Measurements from ENCODE around the gene AVPR2. TPM values are rescaled to one million over a fixed set of nuclear protein-coding genes. Genes with fewer than 3 reads are reported as not detected.

AVPR2 gene
- total and polyA plus RNA-seq, 9 of the 15 experiments (the other 6 are each of a cell fraction or from before 2014, with no cell fraction given), result not detected

DNA sequence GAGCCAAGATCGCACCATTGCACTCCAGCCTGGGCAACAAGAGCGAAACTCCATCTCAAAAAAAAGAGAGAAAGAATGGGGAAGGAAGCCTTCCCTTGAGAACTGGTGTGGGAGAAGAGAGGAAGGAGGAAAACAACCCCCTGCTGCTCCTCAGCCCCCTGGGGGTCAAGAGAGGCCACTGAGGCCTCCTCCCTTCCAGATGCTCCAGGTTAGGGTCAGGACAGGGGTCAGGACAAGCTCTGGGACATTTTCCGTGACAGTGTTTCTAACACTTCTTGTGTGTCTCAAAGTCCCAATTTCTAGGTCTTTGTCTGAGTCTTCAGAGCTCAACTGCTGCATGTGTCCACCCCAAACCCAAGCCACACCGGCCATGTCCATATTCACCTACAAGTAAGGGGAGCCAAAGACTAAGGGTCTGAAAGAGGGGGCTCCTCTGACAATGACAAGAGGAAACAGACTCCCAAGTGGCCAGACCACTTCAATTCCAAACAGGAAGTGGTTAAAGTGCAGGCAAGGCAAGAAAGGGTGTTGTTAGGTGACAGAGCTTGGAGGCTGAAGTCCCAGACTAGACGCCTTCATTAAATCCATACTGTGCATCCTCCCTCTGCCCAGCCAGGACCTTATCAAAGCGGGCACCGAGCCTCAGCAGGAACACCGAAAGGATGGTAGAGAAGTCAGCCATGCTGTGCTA is 26.8 kb upstream of the AVPR2 start:
- Histone ChIP-seq H3K9me3 (replicated peaks; ENCODE audit: control insufficient read depth, insufficient read depth, low read depth, low read length) (no peaks in the 10 kb centered on the region), H3K27ac (ENCODE audit: extremely low read depth, low read depth, low read length) (no peak overlapping the region; the same call in 2 of the 3 replicates), H3K9ac (ENCODE audit: insufficient read depth in 1 of 2, low read depth in 2 of 2, low read length in 2 of 2) (no peak overlapping the region), H3K9me1 (ENCODE audit: control insufficient read depth, insufficient read depth, low read length) (no peaks in the 10 kb centered on the region), H3K4me3 (no peak overlapping the region), H2AFZ (ENCODE audit: low read depth, low read length) (no peak overlapping the region), H3K79me2 (ENCODE audit: control insufficient read depth, insufficient read depth, low read length) (no peaks in the 10 kb centered on the region), H3K4me1 (replicated peaks in 1 of 2; ENCODE audit: control insufficient read depth in 2 of 2, insufficient read depth in 2 of 2, low read length in 2 of 2) (peaks cover 0 to 24% of the 10 kb centered on the region in 2 experiments; a peak in 3 of 5 replicates), H3K27me3 (ENCODE audit: control insufficient read depth in 2 of 2, insufficient read depth in 2 of 2, low read length in 2 of 2) (peaks cover 0 to 36% of the 10 kb centered on the region in 2 experiments; a peak in 2 of 5 replicates), H3K4me2 (ENCODE audit: insufficient read depth, low read length) (no peak overlapping the region), H3K36me3 (ENCODE audit: control insufficient read depth, insufficient read depth, low read length) (no peaks in the 10 kb centered on the region), H4K20me1 (replicated peaks; ENCODE audit: control insufficient read depth, insufficient read depth, low read length) (0 out of 2 replicates have a peak, but pooled peaks cover 8% of the 10 kb centered on the region)
- ChIA-PET CTCF (ENCODE audit: low intra/inter-chr PET ratio) (no interaction called here), POLR2A (no interaction called here)
- intact Hi-C loops (cut with micrococcal nuclease), result no loop called here
- in situ Hi-C loops (cut with MboI), result no loop called here
- no peak for DNase-seq (ENCODE audit: extremely low read depth in 1 of 4, low spot score in 3 of 4)
- WGBS (ENCODE audit: insufficient coverage, low coverage, missing lambda C conversion rate), result 15% methylated on average over 8 of the region's 8 CpGs
- ATAC-seq, result no peak
- BruUV-seq (replicated peaks), result no TSS peak
- FAIRE-seq, result no peak
- no peak for TF ChIP-seq BRD4 (IDR thresholded peaks at IDR 0.05)
- TF ChIP-seq, protein P1, sequence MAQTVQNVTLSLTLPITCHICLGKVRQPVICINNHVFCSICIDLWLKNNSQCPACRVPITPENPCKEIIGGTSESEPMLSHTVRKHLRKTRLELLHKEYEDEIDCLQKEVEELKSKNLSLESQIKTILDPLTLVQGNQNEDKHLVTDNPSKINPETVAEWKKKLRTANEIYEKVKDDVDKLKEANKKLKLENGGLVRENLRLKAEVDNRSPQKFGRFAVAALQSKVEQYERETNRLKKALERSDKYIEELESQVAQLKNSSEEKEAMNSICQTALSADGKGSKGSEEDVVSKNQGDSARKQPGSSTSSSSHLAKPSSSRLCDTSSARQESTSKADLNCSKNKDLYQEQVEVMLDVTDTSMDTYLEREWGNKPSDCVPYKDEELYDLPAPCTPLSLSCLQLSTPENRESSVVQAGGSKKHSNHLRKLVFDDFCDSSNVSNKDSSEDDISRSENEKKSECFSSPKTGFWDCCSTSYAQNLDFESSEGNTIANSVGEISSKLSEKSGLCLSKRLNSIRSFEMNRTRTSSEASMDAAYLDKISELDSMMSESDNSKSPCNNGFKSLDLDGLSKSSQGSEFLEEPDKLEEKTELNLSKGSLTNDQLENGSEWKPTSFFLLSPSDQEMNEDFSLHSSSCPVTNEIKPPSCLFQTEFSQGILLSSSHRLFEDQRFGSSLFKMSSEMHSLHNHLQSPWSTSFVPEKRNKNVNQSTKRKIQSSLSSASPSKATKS (CRISPR knock-in tag; IDR thresholded peaks at IDR 0.05), result no peak
- no peak for TF ChIP-seq SMC3 (conservative IDR thresholded peaks at IDR 0.05; ENCODE audit: insufficient read depth, low read depth, low read length)
- TF ChIP-seq JUND (IDR thresholded peaks at IDR 0.05; ENCODE audit: borderline replicate concordance, low read depth, low read length), result no peak
- TF ChIP-seq JUND (tag; IDR thresholded peaks at IDR 0.05; ENCODE audit: borderline replicate concordance, low read depth, low read length), result no peak
- TF ChIP-seq TBL1XR1 (IDR thresholded peaks at IDR 0.05; ENCODE audit: low read length in 2 of 2), result no peak
- no peak for TF ChIP-seq NCOA1 (IDR thresholded peaks at IDR 0.05; ENCODE audit: low read depth)
- TF ChIP-seq, protein P2, sequence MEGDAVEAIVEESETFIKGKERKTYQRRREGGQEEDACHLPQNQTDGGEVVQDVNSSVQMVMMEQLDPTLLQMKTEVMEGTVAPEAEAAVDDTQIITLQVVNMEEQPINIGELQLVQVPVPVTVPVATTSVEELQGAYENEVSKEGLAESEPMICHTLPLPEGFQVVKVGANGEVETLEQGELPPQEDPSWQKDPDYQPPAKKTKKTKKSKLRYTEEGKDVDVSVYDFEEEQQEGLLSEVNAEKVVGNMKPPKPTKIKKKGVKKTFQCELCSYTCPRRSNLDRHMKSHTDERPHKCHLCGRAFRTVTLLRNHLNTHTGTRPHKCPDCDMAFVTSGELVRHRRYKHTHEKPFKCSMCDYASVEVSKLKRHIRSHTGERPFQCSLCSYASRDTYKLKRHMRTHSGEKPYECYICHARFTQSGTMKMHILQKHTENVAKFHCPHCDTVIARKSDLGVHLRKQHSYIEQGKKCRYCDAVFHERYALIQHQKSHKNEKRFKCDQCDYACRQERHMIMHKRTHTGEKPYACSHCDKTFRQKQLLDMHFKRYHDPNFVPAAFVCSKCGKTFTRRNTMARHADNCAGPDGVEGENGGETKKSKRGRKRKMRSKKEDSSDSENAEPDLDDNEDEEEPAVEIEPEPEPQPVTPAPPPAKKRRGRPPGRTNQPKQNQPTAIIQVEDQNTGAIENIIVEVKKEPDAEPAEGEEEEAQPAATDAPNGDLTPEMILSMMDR (IDR thresholded peaks at IDR 0.05 in 2 of 3, conservative IDR thresholded peaks at IDR 0.05 in 1 of 3; ENCODE audit: insufficient read depth in 2 of 3, low read depth in 1 of 3, low read length in 3 of 3), result no peak
- no peak for TF ChIP-seq MCM3 (IDR thresholded peaks at IDR 0.05)
- TF ChIP-seq, protein P3, sequence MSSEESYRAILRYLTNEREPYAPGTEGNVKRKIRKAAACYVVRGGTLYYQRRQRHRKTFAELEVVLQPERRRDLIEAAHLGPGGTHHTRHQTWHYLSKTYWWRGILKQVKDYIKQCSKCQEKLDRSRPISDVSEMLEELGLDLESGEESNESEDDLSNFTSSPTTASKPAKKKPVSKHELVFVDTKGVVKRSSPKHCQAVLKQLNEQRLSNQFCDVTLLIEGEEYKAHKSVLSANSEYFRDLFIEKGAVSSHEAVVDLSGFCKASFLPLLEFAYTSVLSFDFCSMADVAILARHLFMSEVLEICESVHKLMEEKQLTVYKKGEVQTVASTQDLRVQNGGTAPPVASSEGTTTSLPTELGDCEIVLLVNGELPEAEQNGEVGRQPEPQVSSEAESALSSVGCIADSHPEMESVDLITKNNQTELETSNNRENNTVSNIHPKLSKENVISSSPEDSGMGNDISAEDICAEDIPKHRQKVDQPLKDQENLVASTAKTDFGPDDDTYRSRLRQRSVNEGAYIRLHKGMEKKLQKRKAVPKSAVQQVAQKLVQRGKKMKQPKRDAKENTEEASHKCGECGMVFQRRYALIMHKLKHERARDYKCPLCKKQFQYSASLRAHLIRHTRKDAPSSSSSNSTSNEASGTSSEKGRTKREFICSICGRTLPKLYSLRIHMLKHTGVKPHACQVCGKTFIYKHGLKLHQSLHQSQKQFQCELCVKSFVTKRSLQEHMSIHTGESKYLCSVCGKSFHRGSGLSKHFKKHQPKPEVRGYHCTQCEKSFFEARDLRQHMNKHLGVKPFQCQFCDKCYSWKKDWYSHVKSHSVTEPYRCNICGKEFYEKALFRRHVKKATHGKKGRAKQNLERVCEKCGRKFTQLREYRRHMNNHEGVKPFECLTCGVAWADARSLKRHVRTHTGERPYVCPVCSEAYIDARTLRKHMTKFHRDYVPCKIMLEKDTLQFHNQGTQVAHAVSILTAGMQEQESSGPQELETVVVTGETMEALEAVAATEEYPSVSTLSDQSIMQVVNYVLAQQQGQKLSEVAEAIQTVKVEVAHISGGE (CRISPR knock-in tag; IDR thresholded peaks at IDR 0.05), result no peak
- TF ChIP-seq FIP1L1 (IDR thresholded peaks at IDR 0.05; ENCODE audit: low read depth, low read length, poor library complexity, severe bottlenecking), result no peak
- TF ChIP-seq, protein P4, sequence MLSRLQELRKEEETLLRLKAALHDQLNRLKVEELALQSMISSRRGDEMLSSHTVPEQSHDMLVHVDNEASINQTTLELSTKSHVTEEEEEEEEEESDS (CRISPR knock-in tag; IDR thresholded peaks at IDR 0.05), result no peak
- no peak for TF ChIP-seq ZNF41 (CRISPR knock-in tag; conservative IDR thresholded peaks at IDR 0.05)
- no peak for TF ChIP-seq C11orf30 (IDR thresholded peaks at IDR 0.05; ENCODE audit: low read depth)

All from K562 (cell line).